Stimulated activated CD4-positive, alpha-beta T cell treated with anti-CD3 and anti-CD28 coated beads, Interleukin-4, amount 100 ng/mL, for 24 hours (primary cell): ENCODE results near the gene NTRK3.
"Not testable (repeated sequence)": the region's sequence is repeated elsewhere in the genome, so short reads cannot be mapped to it uniquely, and the experiment has no call there.

Experiments used
- DNase-seq: peaks from one replicate; pipeline ENCODE4 v3.0.0-alpha.2; 2020

The NTRK3 gene

DNA sequence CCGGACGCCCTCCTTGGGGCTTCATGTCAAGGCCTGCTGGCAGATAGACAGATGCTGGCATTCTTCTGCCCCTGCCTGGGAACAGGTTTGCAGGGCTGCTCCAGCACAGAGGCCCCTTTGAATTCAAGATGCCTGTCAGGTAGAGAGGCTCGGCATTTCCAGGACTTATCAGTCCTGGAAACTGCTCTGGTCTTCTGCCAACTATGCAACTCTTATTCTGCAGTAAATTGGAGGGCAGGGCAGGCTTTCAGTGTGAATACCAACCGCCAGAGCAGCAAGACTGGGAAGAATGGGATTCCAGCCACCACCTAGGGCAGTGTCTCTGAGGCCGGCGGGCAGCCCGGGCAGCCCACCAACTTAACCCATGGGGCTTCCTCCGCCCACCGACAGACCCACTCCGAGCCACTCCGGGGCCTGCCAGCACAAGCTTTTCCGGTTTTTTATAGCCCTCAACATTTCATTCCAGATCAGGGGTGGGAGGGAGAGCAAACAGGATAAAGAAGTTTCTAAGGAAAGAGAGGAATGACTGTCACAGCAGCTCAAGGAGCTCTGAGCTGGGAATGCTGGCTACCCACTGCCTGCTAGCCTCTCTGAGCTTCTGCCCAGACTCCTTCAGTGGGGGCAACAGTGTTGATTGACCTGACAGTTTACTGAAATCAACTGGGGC is 140.9 kb downstream of the NTRK3 start:
- no peak for DNase-seq

DNA sequence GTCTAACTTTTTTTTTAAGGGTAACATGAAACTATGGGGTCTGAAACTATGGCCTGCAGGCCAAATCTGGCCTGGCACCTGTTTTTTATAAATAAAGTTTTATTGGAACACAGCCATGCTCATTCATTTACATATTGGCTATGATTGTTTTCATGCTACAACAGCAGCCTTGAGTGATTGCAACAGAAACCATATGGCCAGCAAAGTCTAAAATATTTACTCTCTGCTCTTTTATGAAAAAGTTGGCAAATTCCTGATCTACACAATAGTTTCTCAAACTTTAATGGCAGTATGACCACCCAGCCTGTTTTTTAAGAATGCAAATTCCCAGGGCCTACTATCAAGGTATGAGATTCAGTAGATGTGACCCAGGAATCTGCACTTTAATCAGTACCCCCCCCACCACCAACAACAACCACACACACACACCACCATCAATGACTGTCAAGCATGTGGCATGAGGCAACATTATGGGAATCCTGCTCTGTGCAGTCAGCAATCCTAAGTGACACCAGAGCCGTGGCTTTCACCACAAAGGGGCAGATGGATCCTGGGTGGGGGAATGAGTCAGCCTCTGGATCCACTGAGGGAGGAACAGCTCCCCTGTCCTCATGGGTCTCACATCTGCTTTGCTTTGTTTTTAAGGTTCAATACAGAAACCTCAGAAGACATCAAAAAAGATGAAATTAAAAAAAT is 142.8 kb downstream of the NTRK3 start:
- DNase-seq, result no peak

DNA sequence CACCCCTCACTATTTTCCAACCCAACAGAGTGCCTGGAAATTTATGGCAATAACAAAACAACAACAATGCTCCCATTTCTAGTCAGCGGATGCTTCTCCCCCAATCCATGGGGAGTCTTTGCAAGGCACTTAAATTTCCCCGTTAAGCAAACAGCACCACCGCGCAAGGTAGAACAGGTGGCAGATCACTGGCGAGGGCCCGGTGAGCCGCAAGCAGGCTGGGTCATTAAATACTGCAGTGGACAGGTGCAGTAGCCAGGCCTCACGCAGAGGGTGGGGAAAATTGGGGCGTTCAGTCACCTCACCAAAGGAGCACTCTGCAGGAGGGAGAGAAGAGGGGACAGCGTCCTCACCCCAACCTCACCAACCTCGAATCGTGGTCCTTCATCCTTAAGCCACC is 147.5 kb downstream of the NTRK3 start:
- no peak for DNase-seq

DNA sequence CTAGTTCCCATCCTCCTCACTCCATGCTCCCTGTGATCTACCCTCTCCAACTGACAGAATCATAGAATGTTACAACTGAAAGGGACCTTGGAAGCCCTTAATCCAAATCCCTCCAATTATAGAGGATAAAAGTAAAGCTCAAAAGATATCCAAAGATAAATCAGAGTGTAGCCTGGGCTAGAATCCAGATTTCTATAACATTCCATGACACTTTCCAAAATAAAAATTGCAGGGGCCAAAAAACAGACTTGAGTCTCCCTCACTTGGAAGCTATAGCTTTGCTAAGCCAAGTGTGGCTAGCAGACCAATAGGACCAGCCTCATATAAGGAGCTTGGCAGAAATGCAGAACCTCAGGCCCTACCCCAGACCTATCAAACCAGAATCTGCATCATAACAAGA is 148.1 kb downstream of the NTRK3 start:
- DNase-seq, result no peak

DNA sequence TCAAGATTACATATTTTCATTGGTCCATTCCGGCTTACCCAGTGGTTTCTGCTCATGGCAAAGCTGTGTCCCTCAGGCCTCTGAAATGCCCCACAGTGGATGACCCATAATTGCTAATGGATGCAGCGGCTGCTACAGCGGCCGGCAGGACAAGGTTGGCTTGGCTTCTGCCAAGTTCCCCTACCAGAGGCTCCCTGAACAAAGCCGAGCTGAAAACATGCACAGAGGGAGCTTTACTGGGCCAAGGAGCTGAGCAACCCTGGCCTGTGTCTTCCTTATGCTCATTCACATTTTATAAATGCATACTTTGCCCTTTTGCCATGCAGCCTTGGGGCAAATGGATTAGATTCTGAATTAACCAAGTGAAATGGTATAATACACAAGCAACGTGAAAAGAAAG is 150.5 kb downstream of the NTRK3 start:
- DNase-seq, result no peak

DNA sequence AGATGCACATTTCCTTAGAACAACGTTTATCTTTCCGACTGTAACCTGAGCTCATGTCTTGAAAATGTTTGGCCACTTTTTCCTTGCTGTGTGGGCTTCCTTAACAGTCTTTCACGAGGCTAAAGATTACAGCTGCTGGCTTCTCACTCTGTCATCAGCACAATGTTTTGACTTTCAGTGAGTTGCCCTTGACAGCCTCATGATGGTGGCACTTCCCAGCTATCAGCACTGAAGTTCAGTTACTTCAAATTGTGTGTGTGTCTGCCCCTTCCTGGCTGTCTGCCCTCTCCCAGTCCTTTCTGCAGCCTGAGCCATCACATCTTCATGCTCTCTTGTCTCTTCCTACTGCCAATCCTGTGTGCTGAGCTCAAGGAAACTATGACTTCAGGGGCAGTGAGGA is 152.2 kb downstream of the NTRK3 start:
- DNase-seq, result no peak

DNA sequence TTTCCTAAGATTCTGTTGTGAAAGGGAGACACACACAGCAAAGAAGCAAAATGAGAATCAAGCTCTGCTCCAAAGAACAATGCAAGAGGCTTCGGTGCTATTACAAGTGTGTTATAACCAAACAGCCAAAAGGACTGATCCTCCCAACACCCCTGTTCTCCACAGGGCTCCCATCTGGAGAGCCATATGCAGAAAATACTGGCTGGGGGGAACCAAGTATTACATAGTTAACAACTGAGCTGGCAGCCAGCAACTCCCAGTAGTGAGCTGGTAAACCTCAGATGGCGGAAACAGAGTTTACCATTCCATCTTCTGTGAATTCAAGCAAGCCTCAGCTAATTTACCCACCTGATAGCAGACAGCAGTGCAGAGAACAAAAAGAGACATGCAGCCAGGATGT is 156.4 kb downstream of the NTRK3 start:
- no peak for DNase-seq

DNA sequence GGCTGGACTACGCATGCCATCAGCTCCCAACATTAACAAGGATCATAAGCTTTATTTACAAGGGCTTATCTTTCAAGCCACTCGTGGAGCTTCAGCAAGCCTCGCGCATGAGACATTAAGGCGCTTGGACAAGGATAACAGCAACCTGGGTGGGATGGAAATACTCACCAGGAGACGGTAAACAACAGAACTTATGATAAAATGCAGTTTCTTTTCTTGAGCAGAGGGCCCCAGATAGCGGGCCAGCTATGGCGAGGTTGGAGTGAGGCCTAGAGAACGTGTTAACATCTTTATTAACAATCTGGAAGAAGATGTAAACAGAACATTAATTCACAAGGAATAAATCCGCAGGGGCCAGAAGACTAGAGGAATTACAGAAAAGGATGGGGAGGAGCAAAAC is 158.2 kb downstream of the NTRK3 start:
- no peak for DNase-seq

DNA sequence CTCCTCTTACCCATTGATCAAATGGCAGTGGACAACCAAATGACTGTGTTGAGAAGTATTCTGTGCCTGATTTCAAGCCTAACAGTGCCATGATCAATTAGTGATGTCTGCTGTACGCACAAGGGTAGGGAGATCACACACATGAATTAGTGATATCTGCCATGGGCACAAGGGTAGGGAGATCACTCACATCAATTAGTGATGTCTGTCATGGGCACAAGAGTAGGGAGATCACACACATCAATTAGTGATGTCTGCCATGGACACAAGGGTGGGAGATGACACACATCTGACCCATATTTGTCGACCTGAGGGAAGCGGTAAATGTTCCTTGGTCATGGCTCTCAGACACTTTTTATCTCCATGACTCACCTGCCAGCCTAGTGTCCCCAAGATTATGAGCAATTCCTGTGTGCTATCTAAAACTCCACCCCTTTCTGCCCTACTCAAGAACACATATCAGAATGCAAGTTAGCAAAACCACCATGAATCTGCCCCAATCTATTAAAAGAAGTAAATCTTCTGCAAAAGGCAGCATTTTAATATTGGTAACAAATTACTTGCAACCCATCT is 165.0 kb downstream of the NTRK3 start:
- DNase-seq, result no peak

DNA sequence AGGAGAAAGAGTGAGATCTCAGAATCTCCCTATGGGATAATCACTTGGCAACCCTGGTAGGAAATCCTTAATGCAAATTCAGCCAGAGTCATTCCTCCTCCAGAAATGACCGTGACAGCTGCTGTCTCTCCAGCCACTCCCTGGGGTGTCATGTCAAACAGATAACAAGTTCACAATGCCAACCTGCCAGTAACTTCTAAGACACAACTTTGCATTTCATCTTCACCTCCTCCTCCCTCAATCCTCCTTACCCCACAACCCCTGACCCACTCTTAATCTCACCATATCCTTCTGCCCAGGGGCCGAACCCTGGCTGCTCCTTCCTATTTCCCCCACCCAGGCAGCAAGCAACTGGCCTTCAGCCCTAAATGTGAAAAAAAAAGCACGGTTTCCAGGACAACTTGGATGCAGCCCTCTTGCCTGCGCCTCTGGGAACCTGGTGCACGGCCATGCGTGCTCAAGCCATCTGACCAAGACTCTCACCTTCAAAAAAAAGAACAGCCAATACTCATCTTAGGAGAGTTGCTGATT is 166.0 kb downstream of the NTRK3 start:
- no peak for DNase-seq

DNA sequence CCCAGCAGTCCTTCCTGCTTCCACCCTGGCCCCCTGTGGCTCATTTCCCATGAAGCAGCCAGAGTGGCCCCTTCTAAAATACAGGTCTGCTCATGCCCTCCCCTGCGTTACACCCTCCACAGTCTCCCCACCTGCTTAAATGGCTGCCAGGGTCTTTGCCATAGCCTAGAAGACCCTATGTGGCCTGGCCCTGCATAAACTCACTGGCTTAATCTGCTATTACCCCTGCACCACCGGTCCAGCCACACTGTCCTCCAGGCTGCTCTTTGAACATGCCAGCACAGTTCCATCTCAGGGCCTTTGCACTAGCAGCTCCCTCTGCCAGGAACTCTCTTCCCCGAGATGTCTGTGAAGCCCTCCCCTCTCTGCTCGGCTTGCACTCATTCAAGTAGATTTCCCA is 166.8 kb downstream of the NTRK3 start:
- DNase-seq, result no peak

DNA sequence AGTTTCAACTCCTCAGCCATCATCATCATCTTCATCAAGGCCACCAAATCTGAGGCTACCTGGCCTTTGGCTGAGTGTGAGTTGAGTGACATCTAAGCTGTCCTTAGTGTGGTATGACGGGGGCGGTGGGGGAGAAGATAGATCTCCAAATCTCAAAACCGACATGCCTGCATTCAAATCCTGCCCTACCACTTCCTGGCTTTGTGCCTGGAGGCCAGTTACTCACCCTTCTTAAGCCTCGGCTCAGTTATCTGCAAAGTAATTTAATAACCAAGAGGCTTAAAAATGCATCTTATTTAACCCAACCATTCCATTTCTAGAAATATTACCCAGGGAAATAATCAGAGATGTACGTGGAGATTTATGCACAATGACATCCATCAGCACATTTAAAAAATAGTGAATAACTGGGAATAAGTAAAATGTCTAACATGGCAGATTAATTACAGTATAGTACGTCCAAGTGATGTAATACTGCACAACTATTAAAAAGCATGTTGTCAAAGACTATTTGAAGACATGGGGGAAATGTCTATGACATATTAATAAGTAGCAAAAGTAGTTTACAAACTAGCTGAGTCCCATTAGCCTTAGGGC is 167.4 kb downstream of the NTRK3 start:
- DNase-seq, result no peak

DNA sequence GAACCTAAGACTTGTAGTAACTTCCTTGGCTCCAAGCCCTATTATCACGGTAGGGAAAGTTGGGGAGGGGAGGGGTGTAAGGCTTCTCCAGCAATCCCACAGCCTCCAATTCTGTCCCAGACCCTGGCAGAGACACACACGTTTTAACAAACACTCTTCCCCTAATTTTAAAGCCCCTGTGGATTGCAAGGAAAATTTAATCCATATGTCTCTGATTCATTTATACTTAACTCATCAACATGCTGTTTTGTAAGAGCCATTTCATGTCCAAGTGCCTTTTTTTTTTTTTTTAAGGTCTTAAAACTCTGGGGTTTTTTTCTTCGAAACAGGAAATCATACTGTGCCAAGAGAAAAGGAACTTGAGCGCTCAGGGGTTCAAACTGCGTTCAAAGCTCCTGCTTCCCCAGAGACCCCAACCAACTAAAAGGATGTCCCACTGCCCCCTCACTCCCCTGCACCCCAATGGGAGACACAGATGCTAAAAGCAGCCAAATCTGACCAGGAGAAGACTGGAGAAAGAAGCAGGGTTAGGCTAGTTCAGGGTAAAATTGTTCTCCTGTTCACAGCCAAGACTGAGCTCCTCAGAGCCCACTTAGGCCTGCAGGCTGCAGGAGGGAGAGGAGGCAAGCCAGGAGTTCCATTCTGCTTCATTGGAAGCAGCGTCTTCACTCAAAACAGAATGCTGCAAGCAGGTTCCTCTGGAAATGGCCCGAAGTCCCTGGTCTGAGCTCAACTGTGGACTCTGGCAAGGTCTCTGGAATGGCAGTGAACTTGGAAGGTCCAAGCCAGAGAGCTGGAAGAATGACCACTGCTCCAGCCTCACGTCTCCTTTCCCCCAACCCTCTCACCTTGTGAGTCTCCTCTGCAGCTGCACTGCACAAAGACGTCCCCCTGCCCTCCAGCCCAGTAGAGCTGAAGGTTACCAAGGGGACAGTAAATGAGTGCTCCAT is 172.5 kb downstream of the NTRK3 start:
- no peak for DNase-seq

DNA sequence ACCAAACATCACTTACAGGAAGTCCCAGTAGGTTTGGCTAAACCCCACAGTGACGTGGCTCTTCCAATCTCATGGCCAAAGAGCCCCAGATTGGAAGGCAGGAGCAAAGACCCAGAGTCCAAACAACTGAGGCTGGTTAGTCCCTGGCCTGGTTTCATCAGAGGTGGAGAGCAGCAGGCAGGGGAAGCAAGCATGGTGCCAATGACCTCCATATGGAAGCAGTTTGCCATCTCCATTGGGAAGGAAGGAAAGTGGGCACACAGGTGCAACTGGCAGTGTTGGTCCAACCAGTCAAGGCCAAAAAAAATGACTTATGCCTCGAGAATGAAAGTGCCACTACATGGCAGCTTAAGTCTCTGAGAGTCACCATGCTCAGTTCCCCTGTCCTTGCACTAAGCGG is 175.9 kb downstream of the NTRK3 start:
- no peak for DNase-seq

DNA sequence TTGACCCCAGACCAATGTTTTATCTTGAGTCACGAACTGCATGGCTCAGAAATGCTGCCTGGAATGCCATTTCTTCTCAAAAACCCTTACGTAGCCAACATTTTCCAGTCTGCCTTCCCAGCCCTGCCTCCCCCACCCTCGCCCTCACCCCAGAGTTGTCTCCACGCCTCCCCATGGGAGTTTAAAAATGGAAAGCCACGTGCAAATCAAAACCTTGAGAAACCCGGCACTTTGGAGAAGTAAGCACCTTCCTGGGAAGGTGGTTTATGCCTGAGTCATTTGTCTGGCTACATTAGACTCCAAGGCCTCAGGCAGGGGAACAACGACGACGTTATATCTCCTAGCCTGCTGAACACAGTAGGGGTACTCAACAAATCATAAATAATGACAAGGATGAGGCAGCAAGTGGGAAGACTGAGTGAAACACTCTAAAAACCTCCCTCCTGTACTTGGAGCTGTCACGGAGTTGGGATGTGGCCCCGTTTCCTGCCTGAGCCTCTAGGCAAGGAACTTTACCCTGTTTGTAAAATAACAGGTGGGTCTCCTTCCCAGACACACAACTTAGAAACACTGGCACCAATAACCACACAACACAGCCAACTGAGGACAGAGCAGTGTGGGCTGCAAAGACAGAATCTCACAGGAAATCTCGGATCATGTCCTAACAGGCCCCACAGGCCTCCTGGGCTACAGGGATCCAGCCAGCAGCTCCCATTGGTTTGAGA is 179.1 kb downstream of the NTRK3 start:
- no peak for DNase-seq

DNA sequence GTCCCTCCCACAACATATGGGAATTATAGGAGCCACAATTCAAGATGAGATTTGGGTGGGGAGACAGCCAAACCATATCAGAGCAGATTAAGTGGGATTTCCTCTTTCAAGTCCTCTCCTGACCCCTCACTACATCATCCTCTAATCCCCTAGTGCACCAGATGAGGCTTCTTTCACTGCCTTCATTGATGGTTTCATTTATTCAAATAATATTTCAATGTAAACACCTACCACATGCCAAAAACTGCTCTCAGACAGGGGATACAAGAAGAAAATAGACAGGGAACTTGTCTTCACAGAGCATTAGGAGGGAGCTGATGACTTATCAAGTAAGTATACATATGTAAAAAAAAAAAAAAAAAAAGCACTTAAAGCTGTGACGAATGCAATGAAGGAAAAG is 180.2 kb downstream of the NTRK3 start:
- no peak for DNase-seq

DNA sequence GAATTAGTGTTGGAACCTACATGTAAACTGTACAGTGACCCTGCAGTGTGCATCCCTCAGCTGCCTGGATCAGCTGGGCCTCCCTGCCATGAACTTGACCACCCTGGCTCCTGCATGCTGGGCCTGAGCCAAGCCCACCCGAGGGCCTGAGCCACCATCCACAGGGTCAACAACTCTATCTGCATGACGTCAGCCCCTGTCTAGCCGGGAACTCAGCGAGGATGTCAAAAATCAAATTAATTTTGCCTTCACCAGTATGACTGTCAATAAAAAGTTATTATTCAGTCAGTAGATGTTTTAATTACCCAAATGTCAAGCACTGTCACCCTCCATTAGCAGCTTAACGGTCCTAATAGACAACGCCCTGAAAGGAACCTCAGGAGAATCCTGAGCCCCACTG is 181.4 kb downstream of the NTRK3 start:
- DNase-seq, result no peak

DNA sequence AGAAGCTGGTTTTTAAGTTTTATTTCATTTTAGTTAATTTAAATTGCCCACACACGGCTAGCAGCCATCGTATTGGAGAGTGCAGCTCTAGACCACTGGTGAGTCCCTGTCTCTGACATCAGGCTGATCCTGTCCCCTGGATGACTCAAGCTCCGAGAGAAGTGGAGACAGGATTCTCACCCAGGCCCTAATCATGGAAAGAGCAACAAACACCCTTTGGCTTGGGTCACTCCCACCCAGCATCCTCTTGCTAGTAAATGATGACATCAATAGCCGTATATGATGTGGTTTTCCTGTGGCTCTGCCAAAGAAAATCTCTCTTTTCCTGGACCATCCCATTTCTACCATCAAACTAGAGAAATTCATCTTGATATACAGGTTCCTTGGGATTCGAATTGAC is 182.2 kb downstream of the NTRK3 start:
- no peak for DNase-seq

DNA sequence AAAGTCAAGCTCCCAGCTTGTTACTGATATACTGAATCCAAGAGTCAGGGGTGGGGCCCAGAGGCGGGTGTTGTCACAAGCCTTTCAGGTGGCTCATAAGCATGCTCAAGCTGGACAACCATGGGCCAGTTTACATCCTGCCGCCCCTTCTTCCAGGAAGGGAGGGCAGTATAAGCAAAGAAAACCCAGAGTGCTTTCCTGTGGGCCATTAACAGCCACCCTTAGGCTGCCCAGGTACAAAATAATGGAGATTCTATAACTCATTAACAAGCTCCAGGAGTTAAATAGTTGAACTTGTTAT is 183.2 kb downstream of the NTRK3 start:
- DNase-seq, result no peak

DNA sequence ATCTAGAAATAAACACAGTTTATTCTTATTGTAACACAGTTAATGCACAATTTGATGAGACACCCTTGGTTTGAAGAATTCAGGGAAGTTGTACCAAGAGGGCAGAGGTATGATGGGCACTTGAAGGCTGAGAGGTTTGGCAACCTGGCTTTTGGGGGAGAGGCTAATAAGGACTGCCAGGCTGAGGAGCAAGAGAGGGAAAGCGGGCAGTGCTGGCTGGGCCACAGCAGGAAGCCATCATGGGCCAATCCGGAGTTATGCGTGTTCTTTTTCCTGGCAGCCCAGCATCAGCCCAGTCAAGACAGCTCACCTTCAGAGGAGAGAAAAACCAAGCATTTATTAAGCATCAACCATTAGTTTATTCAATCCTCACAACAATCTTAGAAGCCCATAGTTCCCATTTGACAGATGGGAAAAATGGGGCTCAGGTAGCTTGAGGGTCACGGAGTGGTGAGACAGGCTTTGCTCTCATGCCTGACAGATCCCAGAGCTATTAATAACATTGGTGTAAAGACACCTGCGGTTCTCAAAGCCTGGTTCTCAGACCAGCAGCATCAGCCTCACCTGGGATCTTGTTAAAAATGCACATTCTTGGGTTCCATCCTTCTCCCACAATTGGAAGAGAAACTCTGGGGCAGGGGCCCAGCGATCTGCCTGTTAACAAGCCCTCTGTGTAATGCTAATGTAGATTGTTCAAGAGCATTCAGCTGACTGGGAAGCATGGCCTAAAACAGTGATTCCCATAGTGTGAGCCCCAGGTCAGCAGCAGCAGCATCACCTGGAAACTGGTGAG is 183.7 kb downstream of the NTRK3 start:
- DNase-seq, result no peak

DNA sequence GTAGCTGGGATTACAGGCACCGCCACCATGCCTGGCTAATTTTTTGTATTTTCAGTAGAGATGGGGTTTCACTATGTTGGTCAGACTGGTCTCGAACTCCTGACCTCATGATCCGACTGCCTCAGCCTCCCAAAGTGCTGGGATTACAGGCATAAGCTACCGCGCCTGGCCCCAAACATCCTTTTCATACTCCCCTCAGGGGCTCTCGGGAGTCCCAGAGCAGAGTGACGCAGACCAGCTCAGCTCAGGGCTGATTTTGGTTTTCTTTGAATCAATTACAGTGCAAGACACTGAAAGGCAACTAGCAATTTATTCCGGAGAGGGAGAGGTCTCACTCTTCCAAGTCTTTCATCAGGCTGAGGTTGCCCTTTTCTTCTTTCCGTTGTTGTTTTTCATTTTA is 184.4 kb downstream of the NTRK3 start:
- not testable (repeated sequence) for DNase-seq
